GM12872 (cell line): Measurements from ENCODE around the gene LNPEP.

Experiments used
- TF ChIP-seq, protein P1 (sequence below): IDR thresholded peaks from 3 replicates; pipeline ENCODE4 v1.5.1; 2011; ENCODE audit warnings: low read depth, mild to moderate bottlenecking, low read length, moderate library complexity; ENCODE audit not compliant: insufficient read depth

Gene LNPEP

DNA sequence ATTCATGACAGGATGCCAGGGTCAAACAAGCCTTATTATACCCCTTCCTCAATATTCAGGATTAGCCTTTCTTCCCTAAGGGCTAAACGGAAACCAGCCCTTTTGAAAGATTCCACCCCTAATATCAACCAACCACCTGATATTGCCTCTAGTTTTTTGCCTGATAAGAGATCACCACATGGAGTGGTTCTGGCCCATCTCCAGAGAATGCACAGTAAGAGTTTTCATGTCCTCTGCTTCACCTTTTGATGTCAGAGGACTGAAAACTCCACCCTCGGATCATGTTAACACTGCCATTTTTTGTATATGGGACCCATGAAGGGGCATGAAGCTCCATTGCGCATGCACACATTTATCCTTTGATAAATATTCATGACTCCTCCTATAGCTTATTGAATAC, 5.8 kb upstream of the LNPEP start:
- TF ChIP-seq, protein P1, sequence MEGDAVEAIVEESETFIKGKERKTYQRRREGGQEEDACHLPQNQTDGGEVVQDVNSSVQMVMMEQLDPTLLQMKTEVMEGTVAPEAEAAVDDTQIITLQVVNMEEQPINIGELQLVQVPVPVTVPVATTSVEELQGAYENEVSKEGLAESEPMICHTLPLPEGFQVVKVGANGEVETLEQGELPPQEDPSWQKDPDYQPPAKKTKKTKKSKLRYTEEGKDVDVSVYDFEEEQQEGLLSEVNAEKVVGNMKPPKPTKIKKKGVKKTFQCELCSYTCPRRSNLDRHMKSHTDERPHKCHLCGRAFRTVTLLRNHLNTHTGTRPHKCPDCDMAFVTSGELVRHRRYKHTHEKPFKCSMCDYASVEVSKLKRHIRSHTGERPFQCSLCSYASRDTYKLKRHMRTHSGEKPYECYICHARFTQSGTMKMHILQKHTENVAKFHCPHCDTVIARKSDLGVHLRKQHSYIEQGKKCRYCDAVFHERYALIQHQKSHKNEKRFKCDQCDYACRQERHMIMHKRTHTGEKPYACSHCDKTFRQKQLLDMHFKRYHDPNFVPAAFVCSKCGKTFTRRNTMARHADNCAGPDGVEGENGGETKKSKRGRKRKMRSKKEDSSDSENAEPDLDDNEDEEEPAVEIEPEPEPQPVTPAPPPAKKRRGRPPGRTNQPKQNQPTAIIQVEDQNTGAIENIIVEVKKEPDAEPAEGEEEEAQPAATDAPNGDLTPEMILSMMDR: no peak

DNA sequence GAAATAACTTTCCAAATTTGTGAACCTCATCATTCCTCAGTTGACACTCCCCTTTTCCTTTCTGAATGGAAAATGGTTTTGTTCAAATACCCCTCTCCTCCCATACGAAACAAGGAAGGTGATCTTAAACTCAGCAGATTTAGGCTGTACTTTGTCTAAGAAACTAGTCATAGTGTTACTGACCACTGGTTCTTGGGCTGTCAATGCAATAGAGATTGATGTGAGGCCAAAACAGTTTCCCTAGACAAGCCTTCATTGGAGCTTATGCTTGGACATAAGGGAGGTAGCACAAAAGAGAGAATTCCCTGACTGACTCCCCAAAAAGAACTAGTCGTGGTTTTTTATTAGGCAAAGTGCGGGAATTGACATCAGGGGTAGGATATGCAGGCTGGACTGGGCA, 5.3 kb upstream of the LNPEP start:
- TF ChIP-seq, protein P1: no peak

GRCh38 chr5:96931605-96932004, 4.3 kb upstream of the LNPEP start:
- TF ChIP-seq, protein P1: no peak

- TF ChIP-seq, protein P1: no peak
Measured at GRCh38 chr5:96932026-96932425, 3.9 kb upstream of the LNPEP start.

DNA sequence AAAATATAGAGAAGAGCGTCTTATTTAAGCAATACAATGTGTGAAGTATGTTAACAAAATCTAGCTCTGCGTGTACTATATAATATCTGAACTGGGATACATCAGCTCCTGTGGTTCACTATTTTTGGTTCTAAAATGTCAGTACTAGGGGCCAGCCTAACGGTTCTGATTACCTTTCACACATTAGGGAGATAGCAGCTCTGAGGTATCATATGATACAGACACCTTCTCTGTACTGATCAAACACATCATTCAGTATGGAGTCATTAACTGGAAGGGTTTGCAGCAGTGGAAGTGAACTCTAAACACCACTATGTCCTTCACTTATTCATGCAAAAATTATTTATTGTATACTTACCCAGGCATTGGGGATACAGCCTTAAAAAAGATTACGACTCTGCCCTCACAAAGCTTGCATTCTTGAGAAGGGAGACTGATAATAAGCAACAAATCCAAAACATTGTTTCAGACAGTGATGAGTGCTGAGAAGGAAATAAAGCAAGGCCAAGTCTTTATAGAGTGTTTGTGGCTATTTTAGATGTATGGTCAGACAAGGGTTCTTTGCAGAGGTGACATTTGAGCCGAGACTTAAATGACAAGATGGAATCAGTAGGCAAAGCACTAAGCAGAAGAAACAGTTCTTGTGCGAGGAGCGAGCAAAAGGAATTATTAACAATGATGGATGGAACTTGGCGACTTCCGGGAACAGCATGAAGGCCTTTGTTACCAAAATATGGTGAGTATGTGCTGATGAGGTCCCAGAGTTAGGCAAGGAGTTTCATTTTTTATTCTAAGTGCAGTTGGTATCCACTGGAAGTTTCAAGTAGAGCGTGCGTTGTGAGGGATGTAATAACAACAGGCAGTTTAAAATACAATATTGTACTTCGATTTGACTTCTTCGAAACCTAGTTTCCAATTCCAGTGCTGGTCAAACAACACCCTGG, 1.8 kb upstream of the LNPEP start:
- TF ChIP-seq, protein P1: no peak

GRCh38 chr5:96934708-96935558, 947 bp upstream of the LNPEP start:
- TF ChIP-seq, protein P1: no peak
